GM18858 (cell line): ENCODE measurements around the gene THAP4.

Experiments
- ATAC-seq: cut with Tn5 transposase; IDR thresholded peaks from one replicate; pipeline ENCODE4 v1.9.1; 2021; ENCODE audit not compliant: unreplicated experiment

The THAP4 gene

DNA sequence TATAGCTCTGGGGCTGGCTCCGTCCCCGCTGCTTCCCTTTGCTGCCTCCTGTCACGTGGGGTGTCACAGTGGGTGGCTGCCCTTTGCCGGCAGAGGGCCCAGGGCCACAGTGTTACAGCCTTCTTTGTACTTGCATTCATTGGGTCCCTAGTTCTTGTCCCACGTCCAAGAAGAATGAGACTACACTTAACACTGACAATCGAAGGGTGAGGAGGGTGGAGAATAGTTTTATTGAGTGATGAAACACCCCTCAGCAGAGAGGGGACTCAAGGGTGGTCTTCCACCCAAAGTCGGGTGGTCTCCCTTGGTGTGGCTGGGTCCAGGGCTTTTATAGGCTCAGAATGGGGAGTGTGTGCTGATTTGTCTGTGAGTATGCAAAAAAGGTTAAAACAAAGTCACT lies 2.4 kb upstream of the THAP4 start:
- ATAC-seq = no peak

DNA sequence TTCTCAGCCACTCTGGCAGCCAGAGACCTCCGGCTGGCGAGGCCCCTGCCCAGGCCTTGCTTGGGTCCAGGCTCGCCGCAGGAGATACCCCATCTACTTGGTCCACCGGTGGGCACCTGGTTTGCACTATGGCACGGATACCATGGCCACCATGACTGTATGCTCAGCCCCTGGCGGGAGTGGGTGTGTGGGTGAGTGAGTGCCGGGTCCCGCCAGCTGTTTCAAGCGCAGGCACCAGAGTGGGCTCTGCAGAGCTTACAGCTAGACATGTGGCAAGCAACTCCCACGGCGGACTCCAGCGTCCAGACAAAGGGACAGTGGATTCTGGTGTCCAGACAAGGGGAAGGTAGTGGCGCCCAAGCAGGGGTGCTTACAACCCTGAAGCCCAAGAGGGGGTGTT lies 2.0 kb upstream of the THAP4 start:
- ATAC-seq = no peak

DNA sequence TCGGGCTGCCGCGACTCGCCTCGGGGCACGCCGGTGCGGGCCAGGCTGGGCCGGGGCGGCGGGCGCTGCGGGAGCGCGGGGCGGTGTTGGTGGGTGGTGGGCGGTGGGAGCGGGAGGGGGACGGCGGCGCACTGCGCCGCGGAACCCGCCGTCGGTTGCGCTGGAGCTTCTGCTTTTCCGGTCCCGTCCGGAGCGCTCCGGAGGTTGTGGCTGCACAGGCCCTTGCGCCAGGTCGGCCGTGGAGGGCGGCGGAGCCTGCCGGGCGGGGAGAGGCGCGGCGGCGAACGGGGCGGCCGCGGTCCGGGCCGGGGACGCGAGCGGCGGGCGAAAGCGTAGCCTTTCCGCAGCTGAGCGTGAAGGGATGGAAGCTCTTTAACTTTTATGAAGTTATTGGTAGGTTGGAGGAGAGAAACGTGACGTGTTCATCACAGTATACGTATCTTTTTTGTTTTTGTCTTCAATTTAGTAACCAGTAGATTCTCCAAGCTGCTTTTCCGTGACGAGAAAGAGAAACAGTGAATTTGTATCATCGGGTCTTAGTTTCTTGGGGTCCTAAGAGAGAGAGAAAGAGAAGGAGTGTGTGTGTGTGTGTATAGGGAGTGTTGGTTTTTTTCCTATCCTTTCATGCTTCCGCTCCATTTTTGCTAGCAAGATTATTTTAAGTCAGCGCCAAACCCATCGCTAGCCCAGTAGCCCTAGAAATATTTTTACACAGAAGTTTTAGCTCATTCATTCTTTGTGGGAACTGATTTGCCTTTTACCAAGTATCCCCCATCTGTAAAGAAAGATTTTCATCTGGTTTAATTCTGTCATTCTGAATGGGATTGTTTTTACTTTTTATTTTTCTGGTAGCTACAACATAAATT lies 1.1 kb upstream of the THAP4 start:
- ATAC-seq = peak; percentile 3

DNA sequence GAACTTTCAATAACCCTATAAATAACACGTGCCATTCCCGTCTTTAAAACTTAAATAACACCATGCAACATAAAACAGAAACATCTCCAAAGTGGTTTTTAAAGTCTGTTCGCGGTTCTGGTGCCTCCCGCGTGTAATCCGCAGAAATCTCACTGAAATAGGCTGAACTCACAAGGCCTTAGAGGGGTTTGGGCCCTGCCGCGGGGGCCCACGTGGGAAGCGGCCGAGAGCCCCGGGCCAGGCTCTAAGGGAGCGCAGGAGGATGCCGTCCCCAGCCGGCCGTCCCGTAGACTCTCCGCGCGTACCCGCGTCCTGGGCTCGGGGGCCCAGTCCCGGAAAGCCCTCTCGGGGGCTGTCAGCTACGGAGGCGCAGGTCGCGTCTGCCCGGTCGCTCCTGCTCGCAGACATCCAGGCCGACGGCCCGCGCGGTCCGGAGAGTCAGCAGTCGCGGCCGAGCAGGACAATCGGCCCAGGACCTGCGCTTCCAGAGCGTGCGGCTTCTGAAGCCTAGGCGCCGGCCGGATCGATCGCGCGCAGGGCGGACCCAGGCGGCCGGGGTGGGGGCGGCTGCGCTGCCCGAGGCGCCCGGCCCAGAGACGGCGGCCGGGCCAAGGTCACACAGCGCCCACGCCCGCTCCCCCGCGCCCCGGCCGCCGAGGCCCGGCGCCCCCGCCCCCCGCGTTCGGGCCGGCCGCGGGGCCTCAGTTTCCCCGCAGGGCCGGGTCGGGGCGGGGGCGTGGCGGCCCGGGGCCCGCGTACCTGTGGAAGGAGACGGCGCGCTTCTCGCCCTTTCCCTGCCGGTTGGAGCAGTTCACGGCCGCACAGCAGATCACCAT lies 558 bp downstream of the THAP4 start:
- ATAC-seq = peak; percentile 20

DNA sequence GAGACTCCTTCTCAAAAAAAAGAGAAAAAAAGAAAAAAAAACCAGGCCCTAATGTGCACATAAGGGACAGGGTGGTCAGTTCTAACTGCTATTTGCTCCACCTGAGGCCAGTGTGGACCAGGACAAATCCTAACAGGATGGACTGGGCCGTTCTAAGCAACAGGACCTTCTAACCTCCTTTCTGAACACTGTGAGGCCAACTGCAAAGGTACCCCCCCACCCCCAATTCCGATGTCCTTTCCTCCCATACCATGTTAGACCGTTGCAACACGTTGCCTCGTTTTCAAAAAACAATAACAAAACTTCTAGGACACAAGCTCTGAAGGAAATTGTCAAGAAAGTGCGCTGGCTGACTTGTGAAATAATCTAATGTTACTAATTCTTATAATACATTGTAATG lies 1.2 kb downstream of the THAP4 start:
- no peak for ATAC-seq

DNA sequence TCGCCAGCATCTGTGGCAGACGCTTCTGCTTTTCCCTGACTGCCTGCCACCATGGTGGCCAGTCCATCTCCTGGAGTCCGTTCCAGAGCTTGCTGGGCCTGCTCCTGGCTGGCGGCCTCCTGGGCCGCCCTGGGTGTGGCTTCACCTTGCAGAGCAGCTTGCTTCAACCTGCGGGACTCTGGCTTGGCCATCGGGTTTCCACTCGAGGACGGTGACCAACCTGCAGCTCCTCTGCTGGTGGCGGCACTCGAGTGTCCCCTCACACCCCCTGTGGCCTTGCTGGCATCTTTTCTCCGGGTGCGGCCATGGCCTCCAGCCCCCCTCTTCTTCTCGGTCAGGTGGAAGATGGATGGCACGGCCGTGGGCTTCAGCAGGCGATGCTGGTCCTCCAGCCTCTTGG lies 3.4 kb downstream of the THAP4 start:
- ATAC-seq = no peak

DNA sequence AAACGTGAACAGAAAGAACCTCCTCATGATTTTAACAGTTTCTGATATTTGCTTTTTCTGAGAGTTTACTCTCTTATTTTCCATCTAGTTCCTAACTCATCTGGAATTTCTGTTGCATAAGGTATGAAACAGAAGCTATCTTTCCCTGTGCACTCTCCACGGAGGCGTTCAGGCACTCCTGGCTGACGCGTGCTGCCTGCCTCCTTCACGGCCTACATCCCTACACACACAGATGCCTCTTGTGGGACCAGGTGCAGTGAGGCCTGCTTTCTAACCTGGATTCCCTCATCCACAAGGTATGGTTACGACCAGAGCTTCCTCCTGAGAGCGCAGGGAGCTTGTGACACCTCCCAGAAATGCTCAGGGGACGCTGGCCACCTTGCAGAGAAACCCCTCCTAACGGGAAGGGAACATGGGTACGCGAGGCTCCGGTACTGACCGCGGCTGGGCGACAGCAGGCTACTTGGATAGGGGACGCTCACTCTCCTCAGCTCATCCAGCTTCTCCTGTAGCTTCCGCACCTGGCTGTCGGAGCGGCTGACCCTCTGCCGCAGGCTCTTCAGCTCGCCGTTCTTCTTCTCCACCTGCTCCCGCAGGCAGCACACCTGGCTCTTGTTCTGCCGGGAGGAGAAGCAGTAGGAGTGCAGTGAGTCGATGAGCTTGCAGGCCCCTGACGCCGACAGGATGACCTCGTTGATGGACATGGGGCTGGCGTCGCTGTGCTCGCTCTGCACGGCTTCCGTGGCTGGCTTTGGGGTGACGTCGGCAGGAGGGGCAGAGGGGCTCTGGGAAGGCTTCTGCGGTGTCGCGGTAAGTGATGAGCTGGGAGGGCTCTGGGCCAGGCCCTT lies 4.3 kb downstream of the THAP4 start:
- ATAC-seq = no peak

DNA sequence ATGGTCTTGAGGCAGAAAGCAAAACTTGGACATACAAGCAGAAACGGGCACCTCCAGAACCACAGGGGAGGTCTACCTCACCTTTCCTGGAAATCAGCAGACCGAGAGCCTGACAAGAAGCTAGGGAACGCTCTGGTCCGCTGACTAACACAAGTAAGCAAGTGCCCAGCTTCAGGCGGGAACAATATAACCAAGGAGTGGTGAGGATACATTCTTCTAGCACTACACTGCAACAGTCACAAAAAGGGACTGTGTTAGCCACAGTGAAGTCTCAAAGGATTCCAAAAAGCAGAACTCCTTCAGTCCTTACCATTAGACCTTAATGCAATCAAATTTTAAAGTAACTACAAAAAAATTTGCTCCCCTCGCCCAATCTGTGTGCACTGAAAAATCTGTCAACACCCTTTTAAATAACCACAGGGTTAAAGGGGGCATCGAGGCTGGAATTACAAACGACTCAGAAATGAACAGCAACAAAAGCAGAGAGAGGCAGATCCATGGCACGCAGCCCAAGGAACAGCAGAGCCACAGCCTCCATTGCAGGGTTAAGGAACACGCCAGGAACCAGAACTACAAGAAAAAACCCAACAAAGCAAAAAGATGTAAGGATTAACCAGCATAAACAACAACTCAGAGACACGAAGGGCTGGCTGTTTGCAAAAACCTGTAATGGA lies 7.1 kb downstream of the THAP4 start:
- ATAC-seq = no peak

DNA sequence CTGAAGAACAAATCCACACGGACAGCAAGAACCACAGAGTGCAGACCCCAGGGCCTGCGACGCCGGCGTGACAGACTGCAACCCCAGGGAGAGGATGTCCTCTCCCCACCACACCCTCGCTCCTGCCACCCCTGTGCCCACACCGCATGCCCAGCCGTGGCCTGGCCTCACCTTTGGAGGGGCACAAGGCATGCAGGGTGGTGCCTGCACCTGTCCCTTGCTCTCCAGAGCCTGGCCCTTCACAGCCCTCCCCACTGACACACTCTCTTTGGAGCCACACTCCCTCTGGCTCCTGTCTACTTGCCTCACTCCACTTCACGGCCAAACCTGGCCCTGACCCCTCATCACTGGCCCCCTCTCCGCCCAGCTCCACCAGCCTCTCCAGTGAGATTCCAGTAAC lies 9.3 kb downstream of the THAP4 start:
- no peak for ATAC-seq

DNA sequence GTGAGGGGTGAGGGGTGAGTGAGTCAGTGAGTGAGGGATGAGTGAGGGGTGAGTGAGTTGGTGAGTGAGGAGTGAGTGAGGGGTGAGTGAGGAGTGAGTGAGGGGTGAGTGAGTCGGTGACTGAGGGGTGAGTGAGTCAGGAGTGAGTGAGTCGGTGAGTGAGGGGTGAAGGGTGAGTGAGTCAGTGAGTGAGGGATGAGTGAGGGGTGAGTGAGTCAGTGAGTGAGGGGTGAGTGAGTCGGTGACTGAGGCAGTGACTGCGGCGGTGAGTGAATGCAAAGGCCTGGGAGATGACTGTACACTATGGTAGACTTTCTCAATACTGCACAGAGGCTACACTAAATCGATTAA lies 16.6 kb downstream of the THAP4 start:
- no peak for ATAC-seq

DNA sequence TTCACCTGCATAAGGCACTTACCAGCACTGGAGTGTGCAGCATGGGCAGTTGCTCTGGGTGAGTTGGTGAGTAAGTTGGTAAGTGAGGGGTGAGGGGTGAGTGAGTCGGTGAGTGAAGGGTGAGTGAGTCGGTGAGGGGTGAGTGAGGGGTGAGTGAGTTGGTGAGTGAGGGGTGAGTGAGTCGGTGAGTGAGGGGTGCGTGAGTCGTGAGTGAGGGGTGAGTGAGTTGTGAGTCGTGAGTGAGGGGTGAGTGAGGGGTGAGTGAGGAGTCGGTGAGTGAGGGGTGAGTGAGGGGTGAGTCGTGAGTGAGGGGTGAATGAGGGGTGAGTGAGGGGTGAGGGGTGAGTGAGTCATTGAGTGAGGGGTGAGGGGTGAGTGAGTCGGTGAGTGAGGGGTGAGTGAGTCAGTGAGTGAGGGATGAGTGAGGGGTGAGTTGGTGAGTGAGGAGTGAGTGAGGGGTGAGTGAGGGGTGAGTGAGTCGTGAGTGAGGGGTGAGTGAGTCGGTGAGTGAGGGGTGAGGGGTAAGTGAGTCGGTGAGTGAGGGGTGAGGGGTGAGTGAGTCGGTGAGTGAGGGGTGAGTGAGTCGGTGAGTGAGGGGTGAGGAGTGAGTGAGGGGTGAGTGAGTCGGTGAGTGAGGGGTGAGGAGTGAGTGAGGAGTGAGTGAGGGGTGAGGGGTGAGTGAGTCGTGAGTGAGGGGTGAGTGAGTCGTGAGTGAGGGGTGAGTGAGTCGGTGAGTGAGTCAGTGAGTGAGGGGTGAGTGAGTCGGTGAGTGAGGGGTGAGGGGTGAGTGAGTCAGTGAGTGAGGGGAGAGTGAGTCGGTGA lies 17.1 kb downstream of the THAP4 start:
- no peak for ATAC-seq

DNA sequence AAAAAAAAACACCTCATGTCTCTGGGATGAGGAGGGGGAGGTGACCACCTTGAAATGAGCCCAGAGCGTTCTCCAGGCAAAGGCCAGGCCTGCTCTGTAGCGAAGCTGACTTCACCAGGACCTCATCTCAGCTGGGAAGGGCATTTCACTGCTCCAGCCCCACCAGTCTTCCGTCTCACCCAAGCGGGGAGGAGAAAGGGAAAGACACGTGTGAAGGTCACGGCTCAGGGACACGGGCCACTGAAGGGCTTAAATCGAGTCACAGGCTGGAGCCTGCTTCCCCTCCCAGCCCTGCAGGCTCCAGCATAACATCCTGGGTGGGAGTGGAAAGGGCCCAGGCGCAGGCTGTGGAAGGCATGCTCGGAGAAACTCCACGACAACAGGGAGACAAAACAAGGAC lies 18.1 kb downstream of the THAP4 start:
- ATAC-seq = no peak

DNA sequence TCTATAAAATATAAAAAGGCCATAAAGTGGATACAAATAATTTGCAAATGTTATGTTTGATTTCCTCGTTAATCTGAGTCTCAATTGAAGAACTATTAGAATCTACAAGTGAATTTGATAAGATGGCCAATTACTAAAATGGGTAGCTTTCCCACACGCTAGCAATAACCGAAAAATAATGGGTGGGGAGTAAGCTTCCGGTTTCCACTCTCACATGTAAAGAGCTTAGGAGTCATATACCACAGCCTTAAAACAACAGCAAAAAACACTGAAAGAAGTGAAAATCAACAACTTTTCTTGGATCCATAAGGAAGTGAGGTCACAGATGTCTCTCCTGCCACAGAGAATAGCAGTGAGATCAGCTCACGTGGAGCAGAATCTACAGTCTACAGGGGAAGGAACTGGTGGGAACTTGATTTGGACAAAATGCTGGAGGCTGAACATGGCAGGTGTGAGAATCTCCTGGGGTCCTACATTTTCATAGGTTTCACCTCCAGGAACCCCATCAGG lies 18.6 kb downstream of the THAP4 start:
- no peak for ATAC-seq

DNA sequence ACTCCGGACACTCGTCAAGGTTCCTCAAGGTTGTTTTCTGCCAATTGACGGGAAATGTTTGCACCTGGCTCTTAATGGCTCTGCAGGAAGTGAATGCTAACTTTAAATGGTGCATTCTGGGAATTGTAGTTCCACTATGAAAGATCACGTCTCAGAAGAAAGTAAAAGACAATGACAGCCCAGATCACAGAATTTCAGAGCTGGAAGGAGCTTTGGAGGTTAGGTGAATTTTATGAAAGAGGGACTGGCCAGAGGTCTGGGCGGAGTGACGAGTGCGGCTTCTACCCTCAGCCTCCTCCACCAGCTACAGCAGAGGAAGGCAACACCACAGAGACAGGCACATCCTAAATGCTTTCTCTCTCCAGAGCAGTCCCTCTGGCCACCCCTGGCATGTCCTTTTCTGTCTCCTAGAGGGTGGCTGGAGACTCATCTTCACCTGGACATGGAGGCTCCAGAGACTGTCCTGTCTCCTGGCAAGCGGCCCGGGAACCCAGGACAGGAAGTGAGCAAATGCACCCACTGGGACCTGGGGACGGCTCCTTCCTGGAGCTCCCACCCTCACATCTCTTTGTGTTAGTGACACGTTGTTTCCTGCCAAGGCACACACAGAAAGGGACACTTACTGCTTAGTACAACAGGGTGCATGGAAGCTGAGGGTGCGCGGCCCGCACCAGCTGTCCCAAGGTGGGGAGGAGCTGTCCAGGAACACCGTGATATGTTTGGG lies 19.4 kb downstream of the THAP4 start:
- no peak for ATAC-seq

DNA sequence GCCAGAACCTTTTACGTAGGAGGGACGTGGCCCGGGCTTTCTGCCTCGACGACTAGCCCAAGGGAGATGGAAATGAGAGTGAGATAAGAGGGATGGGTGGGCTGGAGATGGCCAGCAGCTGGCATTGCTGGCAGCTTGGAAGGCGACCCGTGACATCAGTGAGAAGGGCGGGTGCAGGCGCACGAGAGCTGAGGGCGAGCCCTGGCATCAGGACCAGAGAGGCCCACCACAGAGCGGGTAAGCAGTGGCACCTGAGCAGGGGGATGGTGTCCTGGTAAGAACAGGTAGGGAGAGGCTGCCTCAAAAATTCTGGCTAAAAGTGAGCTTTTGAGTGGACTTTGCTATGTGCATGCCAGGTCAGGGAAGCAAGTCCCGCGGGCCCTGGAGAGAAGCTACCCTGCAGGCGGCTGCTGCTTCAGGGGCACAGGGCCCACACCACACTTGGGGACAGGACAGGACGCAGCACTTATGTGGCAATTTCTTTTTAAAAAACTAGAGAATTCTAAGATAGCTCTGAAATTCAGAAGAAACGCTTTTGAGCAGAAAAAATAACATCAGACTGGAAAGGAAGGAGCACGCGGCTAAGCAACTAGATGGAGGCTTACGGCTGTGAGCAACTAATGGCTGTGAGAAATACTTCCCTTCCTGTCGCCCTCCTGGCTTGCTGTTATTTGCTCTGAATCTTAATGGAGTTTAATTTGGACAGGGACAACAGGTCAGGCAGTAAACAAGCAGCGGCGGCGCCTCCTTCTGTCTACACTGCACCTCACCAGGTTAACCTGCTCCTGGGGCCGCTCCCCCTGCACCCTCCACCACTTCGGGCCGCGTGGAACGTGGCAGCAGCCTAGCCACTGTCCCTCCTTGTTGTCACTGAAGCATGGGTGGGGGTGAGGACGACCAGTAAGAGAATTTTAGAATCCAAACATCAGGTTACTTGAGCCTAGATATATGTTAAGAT lies 20.5 kb downstream of the THAP4 start:
- ATAC-seq = no peak

DNA sequence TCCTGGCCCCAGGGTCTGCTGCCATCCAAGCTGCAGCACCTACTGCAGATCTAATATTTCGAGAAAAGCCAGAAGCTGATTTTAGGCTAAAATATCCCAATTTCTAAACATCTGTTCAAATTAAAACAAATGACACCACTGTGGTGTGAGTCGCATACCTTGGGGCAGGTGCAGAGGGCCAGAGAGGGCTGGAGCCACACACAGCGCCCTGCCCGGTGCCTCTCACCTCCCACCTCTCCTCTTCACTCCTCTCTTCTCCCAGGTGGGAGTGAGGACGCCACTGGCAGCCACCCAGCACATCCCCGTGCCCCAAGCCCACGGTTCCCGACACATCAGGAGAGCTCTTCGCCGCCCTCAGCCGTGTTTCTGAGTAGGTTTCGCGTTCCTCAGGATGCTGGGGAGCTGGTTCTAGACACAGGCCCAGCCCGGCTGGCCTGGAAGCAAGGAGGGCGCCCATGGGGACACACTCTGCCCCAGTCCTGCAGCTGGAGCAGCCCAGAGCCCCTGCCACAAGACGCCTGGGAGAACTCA lies 21.4 kb downstream of the THAP4 start:
- ATAC-seq = no peak

DNA sequence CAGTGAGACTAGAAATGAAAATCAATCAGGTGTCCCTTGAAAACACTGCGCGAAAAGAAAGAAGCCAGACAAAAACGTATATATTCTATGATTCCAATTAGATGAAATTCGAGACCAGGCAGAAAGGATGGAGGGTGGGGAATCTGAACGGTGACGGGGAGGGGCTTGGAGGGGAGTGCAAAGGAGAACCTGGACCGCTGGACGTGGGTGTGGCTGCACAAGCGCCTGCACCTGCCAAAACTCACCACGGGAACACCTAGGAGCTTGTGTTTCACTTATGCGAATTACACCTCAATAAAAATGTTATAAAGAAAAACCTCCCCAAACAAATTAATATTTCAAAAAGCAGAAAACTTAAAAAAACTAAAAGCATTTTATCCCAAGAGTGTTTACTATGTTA lies 21.9 kb downstream of the THAP4 start:
- no peak for ATAC-seq
